ELF-1 (cell line): ENCODE results near the gene MCF2L2.

Experiments used
- DNase-seq: peaks from one replicate; pipeline ENCODE4 v3.0.0-alpha.2; 2016; ENCODE audit warnings: low read depth, low spot score

The MCF2L2 gene

DNA sequence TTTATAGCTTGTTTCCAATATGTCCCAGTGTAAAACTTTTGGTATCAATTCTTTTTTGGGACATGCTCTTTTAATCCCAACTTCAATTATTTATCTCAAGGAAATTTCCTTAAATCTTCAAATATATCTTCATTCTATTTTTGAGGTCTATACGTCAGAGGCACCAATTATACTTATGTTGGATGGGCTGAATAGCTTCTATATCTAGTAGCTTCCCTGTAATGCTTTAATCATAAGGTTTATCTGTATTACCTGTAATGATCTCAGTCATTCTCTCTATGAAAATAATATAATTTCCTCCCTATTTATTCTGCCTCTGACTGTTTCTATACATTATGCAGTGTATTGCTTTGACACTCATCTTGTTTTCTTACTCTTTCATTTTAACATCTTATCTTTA, 299.2 kb downstream of the MCF2L2 start:
- DNase-seq: no peak

DNA sequence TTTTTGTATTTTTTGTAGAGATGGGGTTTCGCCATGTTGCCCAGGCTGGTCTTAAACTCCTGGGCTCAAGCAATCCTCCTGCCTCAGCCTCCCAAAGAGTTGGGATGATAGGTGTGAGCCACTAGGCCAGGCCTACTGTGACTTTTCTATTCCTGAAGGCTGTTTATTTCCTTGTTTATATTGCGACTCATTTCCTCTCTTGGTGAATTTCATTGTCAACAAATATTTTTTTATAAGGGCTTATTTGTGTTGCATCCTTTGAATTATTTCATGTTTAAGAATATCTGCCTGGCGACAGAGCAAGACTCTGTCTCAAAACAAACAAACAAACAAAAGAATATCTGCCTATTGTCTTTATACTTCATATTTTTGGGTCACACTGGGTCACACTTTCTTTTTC, 299.7 kb downstream of the MCF2L2 start:
- no peak for DNase-seq
